ENCODE results near the gene CELF2.
"Not testable (repeated sequence)": the region's sequence is repeated elsewhere in the genome, so short reads cannot be mapped to it uniquely, and the experiment has no call there.

The CELF2 gene

GRCh38 chr10:11183015-11183414 lies 165.3 kb downstream of the CELF2 start:
- no peak overlapping the region for H3K4me3 ChIP-seq (ENCODE audit: control insufficient read depth, low read depth, low read length)
- no peak for DNase-seq (ENCODE audit: low read depth)
- TF ChIP-seq CTCF (conservative IDR thresholded peaks at IDR 0.05; ENCODE audit: control insufficient read depth, insufficient read depth, low read depth, low read length) = no peak

GRCh38 chr10:11184093-11184492 lies 166.4 kb downstream of the CELF2 start:
- DNase-seq (ENCODE audit: low read depth) = no peak
- no peak for TF ChIP-seq CTCF (conservative IDR thresholded peaks at IDR 0.05; ENCODE audit: control insufficient read depth, insufficient read depth, low read depth, low read length)
- H3K4me3 ChIP-seq (ENCODE audit: control insufficient read depth, low read depth, low read length) = no peak overlapping the region

- not testable (repeated sequence) for DNase-seq (ENCODE audit: low read depth)
These were observed 167.5 kb downstream of the CELF2 start for GRCh38 chr10:11185128-11185665.

GRCh38 chr10:11186374-11186773 lies 168.7 kb downstream of the CELF2 start:
- no peak for DNase-seq (ENCODE audit: low read depth)
- H3K4me3 ChIP-seq (ENCODE audit: control insufficient read depth, low read depth, low read length) = no peak overlapping the region
- no peak for TF ChIP-seq CTCF (conservative IDR thresholded peaks at IDR 0.05; ENCODE audit: control insufficient read depth, insufficient read depth, low read depth, low read length)

More at GRCh38 chr10:11185128-11185665, 167.5 kb downstream of the CELF2 start:
- not testable (repeated sequence) for H3K4me3 ChIP-seq (ENCODE audit: control insufficient read depth, low read depth, low read length)

- H3K4me3 ChIP-seq (ENCODE audit: control insufficient read depth, low read depth, low read length) = no peak overlapping the region
- TF ChIP-seq CTCF (conservative IDR thresholded peaks at IDR 0.05; ENCODE audit: control insufficient read depth, insufficient read depth, low read depth, low read length) = no peak
These were observed 172.1 kb downstream of the CELF2 start for GRCh38 chr10:11189582-11190376.

GRCh38 chr10:11191190-11191589 lies 173.5 kb downstream of the CELF2 start:
- no peak overlapping the region for H3K4me3 ChIP-seq (ENCODE audit: control insufficient read depth, low read depth, low read length)
- no peak for TF ChIP-seq CTCF (conservative IDR thresholded peaks at IDR 0.05; ENCODE audit: control insufficient read depth, insufficient read depth, low read depth, low read length)

More at GRCh38 chr10:11189582-11190376, 172.1 kb downstream of the CELF2 start:
- no peak for DNase-seq (ENCODE audit: low read depth)

GRCh38 chr10:11191678-11192077 lies 174.0 kb downstream of the CELF2 start:
- DNase-seq (ENCODE audit: low read depth) = no peak
- H3K4me3 ChIP-seq (ENCODE audit: control insufficient read depth, low read depth, low read length) = no peak overlapping the region
- TF ChIP-seq CTCF (conservative IDR thresholded peaks at IDR 0.05; ENCODE audit: control insufficient read depth, insufficient read depth, low read depth, low read length) = no peak

More at GRCh38 chr10:11191190-11191589, 173.5 kb downstream of the CELF2 start:
- DNase-seq (ENCODE audit: low read depth) = no peak

All from fibroblast of mammary gland (primary cell).